22Rv1 (cell line): Measurements from ENCODE around the gene CDKN3.

Experiments used
- ZFX ChIP-seq: fragments of 450-650 bp; IDR thresholded peaks from 2 replicates; pipeline ENCODE4 v1.6.1; 2017; ENCODE audit warnings: antibody characterized with exemption, borderline replicate concordance
- TF ChIP-seq, protein P1 (sequence below): fragments of 450-650 bp; IDR thresholded peaks from 2 replicates; pipeline ENCODE4 v1.5.1; 2017; ENCODE audit warnings: mild to moderate bottlenecking

DNA sequence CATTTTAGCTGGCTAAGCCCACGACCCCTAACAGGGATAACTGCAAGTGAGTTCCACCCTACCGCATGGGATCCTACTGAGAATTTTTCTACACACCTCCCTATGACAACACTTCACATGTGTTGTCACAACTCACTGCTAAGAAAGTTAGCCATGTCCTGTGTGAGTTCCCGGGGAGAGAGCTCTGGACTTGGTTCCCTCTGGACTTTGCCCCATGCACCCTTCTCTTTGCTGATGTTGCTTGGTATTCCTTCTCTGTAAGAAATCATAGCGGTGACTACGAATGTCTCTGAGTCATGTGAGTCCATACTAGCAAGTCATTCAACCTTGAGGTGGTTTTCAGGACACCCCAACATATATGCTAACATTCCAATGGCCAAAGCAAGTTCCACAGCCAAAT lies 9.5 kb upstream of the CDKN3 start:
- TF ChIP-seq, protein P1, sequence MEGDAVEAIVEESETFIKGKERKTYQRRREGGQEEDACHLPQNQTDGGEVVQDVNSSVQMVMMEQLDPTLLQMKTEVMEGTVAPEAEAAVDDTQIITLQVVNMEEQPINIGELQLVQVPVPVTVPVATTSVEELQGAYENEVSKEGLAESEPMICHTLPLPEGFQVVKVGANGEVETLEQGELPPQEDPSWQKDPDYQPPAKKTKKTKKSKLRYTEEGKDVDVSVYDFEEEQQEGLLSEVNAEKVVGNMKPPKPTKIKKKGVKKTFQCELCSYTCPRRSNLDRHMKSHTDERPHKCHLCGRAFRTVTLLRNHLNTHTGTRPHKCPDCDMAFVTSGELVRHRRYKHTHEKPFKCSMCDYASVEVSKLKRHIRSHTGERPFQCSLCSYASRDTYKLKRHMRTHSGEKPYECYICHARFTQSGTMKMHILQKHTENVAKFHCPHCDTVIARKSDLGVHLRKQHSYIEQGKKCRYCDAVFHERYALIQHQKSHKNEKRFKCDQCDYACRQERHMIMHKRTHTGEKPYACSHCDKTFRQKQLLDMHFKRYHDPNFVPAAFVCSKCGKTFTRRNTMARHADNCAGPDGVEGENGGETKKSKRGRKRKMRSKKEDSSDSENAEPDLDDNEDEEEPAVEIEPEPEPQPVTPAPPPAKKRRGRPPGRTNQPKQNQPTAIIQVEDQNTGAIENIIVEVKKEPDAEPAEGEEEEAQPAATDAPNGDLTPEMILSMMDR = no peak
- TF ChIP-seq ZFX = no peak
